ENCODE measurements around the gene PDSS2. TPM values are rescaled to one million over a fixed set of nuclear protein-coding genes. Genes with fewer than 3 reads are reported as not detected.

The PDSS2 gene
- polyA plus RNA-seq, 3 donors = 10.1 to 13.9 (median 13.3) TPM

DNA sequence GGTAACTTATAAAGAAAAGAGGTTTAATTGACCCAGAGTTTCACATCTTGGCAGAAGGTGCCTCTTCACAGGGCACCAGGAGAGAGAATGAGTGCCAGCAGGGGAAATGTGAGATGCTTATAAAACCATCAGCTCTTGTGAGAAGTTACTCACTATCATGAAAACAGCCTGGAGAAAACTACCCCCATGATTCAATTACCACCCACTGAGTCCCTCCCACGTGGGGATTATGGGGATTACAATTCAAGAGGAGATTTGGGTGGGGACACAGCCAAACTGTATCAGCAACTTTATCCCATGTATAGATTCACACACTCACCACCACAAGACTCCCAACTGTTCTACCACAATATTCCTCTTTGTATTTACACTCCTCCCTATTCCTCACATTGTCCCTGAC is 10.6 kb downstream of the PDSS2 start:
- Histone ChIP-seq H3K4me2 (replicated peaks; ENCODE audit: extremely low read depth, low read length, poor library complexity, severe bottlenecking) (no peak overlapping the region), H4K20me1 (ENCODE audit: insufficient read depth, low read length) (no peaks in the 10 kb centered on the region), H3K79me2 (ENCODE audit: insufficient read depth, low read length) (peaks cover 33% of the 10 kb centered on the region), H3K9me3 (replicated peaks in 1 of 2; ENCODE audit: control insufficient read depth in 1 of 2, insufficient read depth in 1 of 2, low read length in 2 of 2) (peaks cover 28 to 40% of the 10 kb centered on the region in 2 donors), H3K9ac (ENCODE audit: insufficient read depth, low read length, poor library complexity, severe bottlenecking) (no peak overlapping the region), H3K4me1 (ENCODE audit: control insufficient read depth in 1 of 2, insufficient read depth in 2 of 2, low read length in 2 of 2) (no peaks in the 10 kb centered on the region), H3K4me3 (replicated peaks in 1 of 3; ENCODE audit: low read depth in 2 of 3, low read length in 3 of 3) (no peak overlapping the region), H3K27ac (ENCODE audit: low read depth in 1 of 2, low read length in 2 of 2) (no peak overlapping the region), H3K36me3 (replicated peaks in 1 of 2; ENCODE audit: control insufficient read depth in 1 of 2, insufficient read depth in 2 of 2, low read length in 2 of 2) (peaks cover 0 to 4% of the 10 kb centered on the region in 2 donors), H3K27me3 (ENCODE audit: control insufficient read depth in 2 of 2, insufficient read depth in 2 of 2, low read length in 2 of 2) (no peaks in the 10 kb centered on the region), H2AFZ (ENCODE audit: insufficient read depth, low read depth, low read length, poor library complexity, severe bottlenecking) (no peak overlapping the region)
- intact Hi-C loops (cut with micrococcal nuclease) = no loop called here
- DNase-seq = no peak
- Mint-ChIP-seq H3K4me3 (no peak overlapping the region), H3K4me1 (no peaks in the 10 kb centered on the region), H3K36me3 (peaks cover 26 to 54% of the 10 kb centered on the region in 2 donors), H3K27me3 (ENCODE audit: low read depth in 3 of 3) (no peaks in the 10 kb centered on the region), H3K9me3 (peaks cover 32 to 48% (median 42%) of the 10 kb centered on the region in 7 donors), H3K27ac (no peak overlapping the region)
- WGBS (ENCODE audit: insufficient coverage) = no CpG with 5 or more reads among the region's 1 CpG
- TF ChIP-seq, protein P1, sequence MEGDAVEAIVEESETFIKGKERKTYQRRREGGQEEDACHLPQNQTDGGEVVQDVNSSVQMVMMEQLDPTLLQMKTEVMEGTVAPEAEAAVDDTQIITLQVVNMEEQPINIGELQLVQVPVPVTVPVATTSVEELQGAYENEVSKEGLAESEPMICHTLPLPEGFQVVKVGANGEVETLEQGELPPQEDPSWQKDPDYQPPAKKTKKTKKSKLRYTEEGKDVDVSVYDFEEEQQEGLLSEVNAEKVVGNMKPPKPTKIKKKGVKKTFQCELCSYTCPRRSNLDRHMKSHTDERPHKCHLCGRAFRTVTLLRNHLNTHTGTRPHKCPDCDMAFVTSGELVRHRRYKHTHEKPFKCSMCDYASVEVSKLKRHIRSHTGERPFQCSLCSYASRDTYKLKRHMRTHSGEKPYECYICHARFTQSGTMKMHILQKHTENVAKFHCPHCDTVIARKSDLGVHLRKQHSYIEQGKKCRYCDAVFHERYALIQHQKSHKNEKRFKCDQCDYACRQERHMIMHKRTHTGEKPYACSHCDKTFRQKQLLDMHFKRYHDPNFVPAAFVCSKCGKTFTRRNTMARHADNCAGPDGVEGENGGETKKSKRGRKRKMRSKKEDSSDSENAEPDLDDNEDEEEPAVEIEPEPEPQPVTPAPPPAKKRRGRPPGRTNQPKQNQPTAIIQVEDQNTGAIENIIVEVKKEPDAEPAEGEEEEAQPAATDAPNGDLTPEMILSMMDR (IDR thresholded peaks at IDR 0.05) = no peak

DNA sequence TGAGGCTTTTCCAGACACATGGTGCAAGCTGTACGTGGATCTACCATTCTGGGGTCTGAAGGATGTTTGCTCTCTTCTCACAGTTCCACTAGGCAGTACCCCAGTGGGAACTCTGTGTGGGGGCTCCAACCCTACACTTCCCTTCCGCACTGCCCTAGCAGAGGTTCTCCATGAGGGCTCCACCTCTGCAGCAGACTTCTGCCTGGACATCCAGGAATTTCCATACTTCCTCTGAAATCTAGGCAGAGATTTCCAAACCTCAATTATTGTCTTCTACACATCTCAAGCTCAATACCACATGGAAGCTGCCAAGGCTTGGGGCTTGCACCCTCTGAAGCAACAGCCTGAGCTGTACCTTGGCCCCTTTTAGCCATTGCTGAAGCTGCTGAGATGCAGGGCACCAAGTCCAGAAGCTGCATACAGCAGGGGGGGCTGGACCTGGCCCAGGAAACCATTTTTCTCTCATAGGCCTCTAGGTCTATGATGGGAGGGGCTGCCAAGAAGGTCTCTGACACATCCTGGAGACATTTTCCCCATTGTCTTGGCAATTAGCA is 11.6 kb downstream of the PDSS2 start:
- DNase-seq = no peak
- no peak overlapping the region for H3K9ac ChIP-seq (ENCODE audit: insufficient read depth, low read length, poor library complexity, severe bottlenecking)
- H3K79me2 ChIP-seq (ENCODE audit: insufficient read depth, low read length) = peaks cover 28% of the 10 kb centered on the region
- no peak overlapping the region for H3K4me2 ChIP-seq (replicated peaks; ENCODE audit: extremely low read depth, low read length, poor library complexity, severe bottlenecking)
- TF ChIP-seq, protein P1 (IDR thresholded peaks at IDR 0.05) = no peak
- no peak overlapping the region for H3K4me3 Mint-ChIP-seq
- peaks cover 4% of the 10 kb centered on the region for H4K20me1 ChIP-seq (ENCODE audit: insufficient read depth, low read length)
- H3K36me3 ChIP-seq (replicated peaks in 1 of 2; ENCODE audit: control insufficient read depth in 1 of 2, insufficient read depth in 2 of 2, low read length in 2 of 2) = peaks cover 0 to 4% of the 10 kb centered on the region in 2 donors
- H3K27me3 Mint-ChIP-seq (ENCODE audit: low read depth in 3 of 3) = no peaks in the 10 kb centered on the region
- 100% methylated on average over 1 of the region's 2 CpGs for WGBS (ENCODE audit: insufficient coverage)
- no peaks in the 10 kb centered on the region for H3K4me1 Mint-ChIP-seq
- intact Hi-C loops (cut with micrococcal nuclease) = no loop called here
- no peak overlapping the region for H2AFZ ChIP-seq (ENCODE audit: insufficient read depth, low read depth, low read length, poor library complexity, severe bottlenecking)
- H3K27me3 ChIP-seq (ENCODE audit: control insufficient read depth in 2 of 2, insufficient read depth in 2 of 2, low read length in 2 of 2) = no peaks in the 10 kb centered on the region
- H3K4me3 ChIP-seq (replicated peaks in 1 of 3; ENCODE audit: low read depth in 2 of 3, low read length in 3 of 3) = no peak overlapping the region
- H3K9me3 ChIP-seq (replicated peaks in 1 of 2; ENCODE audit: control insufficient read depth in 1 of 2, insufficient read depth in 1 of 2, low read length in 2 of 2) = peaks cover 28 to 40% of the 10 kb centered on the region in 2 donors
- H3K27ac Mint-ChIP-seq = no peak overlapping the region
- peaks cover 23 to 48% of the 10 kb centered on the region in 2 donors for H3K36me3 Mint-ChIP-seq
- H3K4me1 ChIP-seq (ENCODE audit: control insufficient read depth in 1 of 2, insufficient read depth in 2 of 2, low read length in 2 of 2) = no peaks in the 10 kb centered on the region
- H3K9me3 Mint-ChIP-seq = peaks cover 32 to 47% (median 42%) of the 10 kb centered on the region in 7 donors
- no peak overlapping the region for H3K27ac ChIP-seq (ENCODE audit: low read depth in 1 of 2, low read length in 2 of 2)
